HepG2 (cell line): ENCODE measurements around the gene DCST2. TPM values are rescaled to one million over a fixed set of nuclear protein-coding genes. Genes with fewer than 3 reads are reported as not detected.

ENCODE experiments used
- ATAC-seq: fragments of 200-7000 bp; cut with Tn5 transposase; 3 replicates; pipeline ENCODE4 v1.9.1; 2020; ENCODE audit warnings: mild to moderate bottlenecking, moderate library complexity
- BruUV-seq: library from RNA; stranded (reverse); fragments of 400-500 nt; replicated peaks from 2 replicates; lab custom pipeline; 2021; lab: Mats Ljungman, UMichigan
- CTCF ChIA-PET: fragments of 300-600 bp; formaldehyde crosslinking; extraction: SDS; loops from one replicate; lab custom pipeline; 2021; ENCODE audit warnings: low total read pairs, inconsistent platforms, low intra/inter-chr PET ratio; lab: Yijun Ruan, JAX
- POLR2A ChIA-PET: fragments of 350-600 bp; sonication (Branson Sonifier 250); formaldehyde crosslinking; loops from one replicate; lab custom pipeline; 2020; ENCODE audit warnings: antibody characterized with exemption, inconsistent platforms; lab: Yijun Ruan, JAX
- DNase-seq: peaks from one replicate; pipeline ENCODE4 v3.0.0-alpha.2; 2015; ENCODE audit warnings: low spot score
- FAIRE-seq: peaks from 3 replicates; lab custom pipeline; 2011; peaks lifted over from hg19 to GRCh38; lab: Jason Lieb, UNC
- H2AFZ ChIP-seq: one replicate; pipeline ENCODE4 v1.6.1; 2011; ENCODE audit warnings: low read length, inconsistent platforms
- H3K27ac ChIP-seq: fragments of 300-600 bp; 3 replicates; pipeline ENCODE4 v1.8.0; 2011; ENCODE audit warnings: mixed run types, mild to moderate bottlenecking, mixed read lengths, low read length, inconsistent platforms; ENCODE audit not compliant: insufficient read depth; ENCODE audit errors: extremely low read length
- H3K27me3 ChIP-seq, 2 experiments: fragments of 200-600 bp in 1 of 2; 2 replicates in 1 of 2; 3 replicates in 1 of 2; pipeline versions ENCODE4 v1.6.0 to v1.8.0; 2011; ENCODE audit warnings: low read length in 2 of 2, mild to moderate bottlenecking in 2 of 2, moderate library complexity in 2 of 2, inconsistent platforms in 1 of 2; ENCODE audit not compliant: insufficient read depth in 2 of 2, control insufficient read depth in 1 of 2
- H3K36me3 ChIP-seq, 2 experiments: fragments of 200-600 bp in 1 of 2; replicated peaks in 1 of 2; 2 replicates in 1 of 2; 3 replicates in 1 of 2; pipeline versions ENCODE4 v1.5.1 to v1.8.0; 2011; ENCODE audit warnings: low read length in 2 of 2, inconsistent platforms in 1 of 2; ENCODE audit not compliant: insufficient read depth in 2 of 2, control insufficient read depth in 1 of 2
- H3K4me1 ChIP-seq: 2 replicates; pipeline ENCODE4 v1.5.1; 2012; ENCODE audit warnings: low read length, inconsistent platforms; ENCODE audit not compliant: insufficient read depth
- H3K4me2 ChIP-seq: 2 replicates; pipeline ENCODE4 v1.6.0; 2011; ENCODE audit warnings: low read depth, low read length, inconsistent platforms
- H3K4me3 ChIP-seq, 3 experiments: fragments of 200-600 bp in 1 of 3; sonication (generic), shearing (Covaris generic) in 1 of 3; replicated peaks in 1 of 3; 2 replicates each; pipeline ENCODE4 v1.5.1; 2011 to 2016; ENCODE audit warnings: low read length in 3 of 3, inconsistent platforms in 2 of 3, low read depth in 2 of 3, mild to moderate bottlenecking in 2 of 3, control low read depth in 1 of 3, mixed read lengths in 1 of 3; ENCODE audit not compliant: insufficient read depth in 1 of 3
- H3K79me2 ChIP-seq: one replicate; pipeline ENCODE4 v1.6.1; 2011; ENCODE audit warnings: low read length, inconsistent platforms; ENCODE audit not compliant: insufficient read depth
- H3K9ac ChIP-seq: 2 replicates; pipeline ENCODE4 v1.6.0; 2011; ENCODE audit warnings: mild to moderate bottlenecking, low read depth, low read length, inconsistent platforms; ENCODE audit not compliant: insufficient read depth
- H3K9me3 ChIP-seq: 2 replicates; pipeline ENCODE4 v1.5.1; 2012; ENCODE audit warnings: mild to moderate bottlenecking, low read length
- H4K20me1 ChIP-seq: 2 replicates; pipeline ENCODE4 v1.6.0; 2011; ENCODE audit warnings: inconsistent platforms, mild to moderate bottlenecking, low read length, moderate library complexity; ENCODE audit not compliant: insufficient read depth
- AFF4 ChIP-seq: sonication (generic); formaldehyde crosslinking; IDR thresholded peaks from 2 replicates; pipeline ENCODE4 v1.4.0; 2020; ENCODE audit warnings: missing genetic modification reagents
- ATRX ChIP-seq: sonication (generic); formaldehyde crosslinking; IDR thresholded peaks from 2 replicates; pipeline ENCODE4 v1.4.0; 2020; ENCODE audit warnings: missing genetic modification reagents, borderline replicate concordance
- ELF1 ChIP-seq: sonication (generic); formaldehyde crosslinking; IDR thresholded peaks from 2 replicates; pipeline ENCODE4 v1.4.0; 2020; ENCODE audit warnings: missing genetic modification reagents
- ELF3 ChIP-seq: IDR thresholded peaks from 2 replicates; pipeline ENCODE4 v1.6.1; 2016; ENCODE audit warnings: missing genetic modification reagents, missing compliant biosample characterization
- FLYWCH1 ChIP-seq: sonication (generic); formaldehyde crosslinking; IDR thresholded peaks from 2 replicates; pipeline ENCODE4 v1.8.1; 2023; ENCODE audit warnings: mild to moderate bottlenecking, missing genetic modification reagents
- FOXA3 ChIP-seq: IDR thresholded peaks from 2 replicates; pipeline ENCODE4 v1.6.1; 2016; ENCODE audit warnings: missing genetic modification reagents, missing compliant biosample characterization
- IRX3 ChIP-seq: sonication (generic); formaldehyde crosslinking; IDR thresholded peaks from 2 replicates; pipeline ENCODE4 v1.8.1; 2023; ENCODE audit warnings: mild to moderate bottlenecking, low read depth, missing genetic modification reagents, borderline replicate concordance
- MEIS2 ChIP-seq: sonication (generic); formaldehyde crosslinking; IDR thresholded peaks from 2 replicates; pipeline ENCODE4 v1.9.0; 2021; ENCODE audit warnings: mild to moderate bottlenecking, missing genetic modification reagents
- MYPOP ChIP-seq: sonication (generic); formaldehyde crosslinking; IDR thresholded peaks from 2 replicates; pipeline ENCODE4 v1.8.1; 2023; ENCODE audit warnings: mild to moderate bottlenecking, moderate library complexity, missing genetic modification reagents
- PHF5A ChIP-seq: IDR thresholded peaks from one replicate; pipeline ENCODE4 v1.6.1; 2018; ENCODE audit warnings: low read depth, missing genetic modification reagents; ENCODE audit not compliant: unreplicated experiment
- POLR2A ChIP-seq, 2 experiments: IDR thresholded peaks; 2 replicates each; pipeline ENCODE4 v1.6.1; 2011; ENCODE audit warnings: low read depth in 2 of 2, low read length in 2 of 2, mild to moderate bottlenecking in 1 of 2, moderate library complexity in 1 of 2; ENCODE audit not compliant: insufficient read depth in 1 of 2
- RELA ChIP-seq: sonication (generic); formaldehyde crosslinking; IDR thresholded peaks from 2 replicates; pipeline ENCODE4 v1.4.0; 2020; ENCODE audit warnings: missing genetic modification reagents
- THAP8 ChIP-seq: sonication (generic); formaldehyde crosslinking; IDR thresholded peaks from 2 replicates; pipeline ENCODE4 v1.5.1; 2020; ENCODE audit warnings: missing genetic modification reagents, mild to moderate bottlenecking, borderline replicate concordance
- ZBTB33 ChIP-seq: sonication (generic); formaldehyde crosslinking; IDR thresholded peaks from 2 replicates; pipeline ENCODE4 v1.4.0; 2020; ENCODE audit warnings: missing genetic modification reagents
- ZBTB7B ChIP-seq: sonication (generic); formaldehyde crosslinking; IDR thresholded peaks from 2 replicates; pipeline ENCODE4 v1.4.0; 2020; ENCODE audit warnings: missing genetic modification reagents
- ZFP36 ChIP-seq: fragments of 150-350 bp; IDR thresholded peaks from 2 replicates; pipeline ENCODE4 v1.6.1; 2018; ENCODE audit warnings: borderline replicate concordance, low read length, low read depth; ENCODE audit not compliant: partially characterized antibody
- ZNF569 ChIP-seq: sonication (generic); formaldehyde crosslinking; IDR thresholded peaks from 2 replicates; pipeline ENCODE4 v1.5.0; 2020; ENCODE audit warnings: mild to moderate bottlenecking, missing genetic modification reagents, moderate library complexity, borderline replicate concordance
- ZNF891 ChIP-seq: sonication (generic); formaldehyde crosslinking; IDR thresholded peaks from 2 replicates; pipeline ENCODE4 v1.5.0; 2020; ENCODE audit warnings: mild to moderate bottlenecking, missing genetic modification reagents
- WGBS: methylation state at CpG from one replicate; pipeline ENCODE4 v1.1.6; 2017; ENCODE audit warnings: low lambda C conversion rate; 5-methylcytosine and 5-hydroxymethylcytosine counted together
- in situ Hi-C: cut with HindIII; loops from 2 replicates; pipeline ENCODE4 v1.10.0; 2017; ENCODE audit warnings: low pct_unique_long_range_greater_than_20kb; ENCODE audit not compliant: extremely low pct_ligation_motif_present
- intact Hi-C: fragments of 100-400 bp; cut with micrococcal nuclease; formaldehyde crosslinking; loops from one replicate; pipeline ENCODE4 v1.10.0; 2022; ENCODE audit not compliant: unreplicated experiment
- polyA plus RNA-seq, 8 experiments: library from polyadenylated mRNA; depleted of rRNA in 3 of 8; stranded (reverse) in 7 of 8; unstranded in 1 of 8; fragments of >200 nt; fragmentation: Illumina TruSeq in 4 of 8; extraction: Trizol in 4 of 8; gene quantifications; 2 replicates each; pipeline versions ENCODE4 v1.2.1 to v1.2.3, GENCODE V29; 2011 to 2016; ENCODE audit warnings: low read depth in 4 of 8, missing spikeins in 1 of 8, mixed read lengths in 1 of 8; ENCODE audit not compliant: insufficient read depth in 1 of 8
- total RNA-seq, 5 experiments: library from RNA; depleted of rRNA; stranded (reverse); fragments of >200 nt; fragmentation: Illumina TruSeq; extraction: Trizol; gene quantifications; 2 replicates each; pipeline ENCODE4 v1.2.3, GENCODE V29; 2016; ENCODE audit warnings: low read depth in 1 of 5

DCST2 gene
- total and polyA plus RNA-seq, 2 of the 13 experiments (the other 11 are each of a cell fraction or from before 2014, with no cell fraction given): 0.74 TPM; not detected in 1

- FAIRE-seq (no peak), DNase-seq (no peak), ATAC-seq (no peak)
- Histone ChIP-seq H3K36me3 (no peaks in the 10 kb centered on the region), H3K4me3 (peak overlapping the region; percentile 72 to 86 (median 84)), H3K9ac (peak overlapping the region; percentile 97), H3K9me3 (no peaks in the 10 kb centered on the region), H3K4me1 (peaks cover 32% of the 10 kb centered on the region), H4K20me1 (no peaks in the 10 kb centered on the region), H3K27me3 (no peaks in the 10 kb centered on the region; a peak in 1 of 5 replicates), H3K79me2 (peaks cover 20% of the 10 kb centered on the region), H3K4me2 (peak overlapping the region; percentile 100), H2AFZ (no peak overlapping the region), H3K27ac (peak overlapping the region; percentile 97)
- intact Hi-C loops (loop anchor here (1.0 to 5.0 kb wide), 3 partner anchors 27 to 443 kb away; partner anchors contain the start of genes PYGO2 and UBE2Q1), in situ Hi-C loops (no loop called here)
- CTCF ChIA-PET: interaction anchor here (2.8 to 6.8 kb wide), 2 partner anchors 17 to 94 kb away, joined by 11 to 54 read pairs; no protein-coding TSS in a partner anchor
- BruUV-seq: no TSS peak
- 0% methylated on average over 8 of the region's 13 CpGs for WGBS
- POLR2A ChIA-PET: interaction anchor here (0.8 to 6.7 kb wide), 16 partner anchors 10 to 126 kb away, joined by 3 to 90 read pairs (median 6); partner anchors contain the start of genes FLAD1, PBXIP1, PMVK and SHC1
- TF ChIP-seq ZNF569 (no peak), FOXA3 (CRISPR knock-in tag) (no peak), ZFP36 (no peak), MEIS2 (CRISPR knock-in tag) (no peak), AFF4 (CRISPR knock-in tag) (no peak; the same call in 1 of the 2 replicates), POLR2A (IDR thresholded peaks at IDR 0.05; ENCODE audit: insufficient read depth in 1 of 2, low read depth in 2 of 2, low read length in 2 of 2) (peak in 1 of 2 experiments; percentile 26; a peak in 1 of 4 replicates), RELA (CRISPR knock-in tag) (no peak), MYPOP (CRISPR knock-in tag) (0 out of 2 replicates have a peak, but pooled peaks have one; percentile 5), ELF1 (no peak), IRX3 (no peak), FLYWCH1 (no peak), ZBTB7B (CRISPR knock-in tag) (no peak), THAP8 (no peak), ELF3 (no peak), ZNF891 (CRISPR knock-in tag) (no peak), ZBTB33 (CRISPR knock-in tag) (no peak), ATRX (CRISPR knock-in tag) (no peak), PHF5A (CRISPR knock-in tag) (no peak)
Observed at GRCh38 chr1:155000411-155000725, 33.2 kb downstream of the DCST2 start.
